Activated CD4-positive, alpha-beta memory T cell treated with anti-CD3 and anti-CD28 coated beads, Interleukin-2, amount 10 ng/mL, durations not matched to agents 7 days and 5 days (primary cell): ENCODE results near the gene STK16. TPM values are rescaled to one million over a fixed set of nuclear protein-coding genes. Genes with fewer than 3 reads are reported as not detected.

Experiments
- CTCF ChIA-PET: fragments of 350-600 bp; sonication (Branson Sonifier 250); formaldehyde crosslinking; loops from one replicate; lab custom pipeline; 2021; ENCODE audit warnings: antibody characterized with exemption, inconsistent platforms; lab: Charles Lee
- POLR2A ChIA-PET: fragments of 350-600 bp; sonication (Branson Sonifier 250); formaldehyde crosslinking; loops from one replicate; lab custom pipeline; 2021; ENCODE audit warnings: antibody characterized with exemption; lab: Charles Lee
- DNase-seq: peaks from one replicate; pipeline ENCODE4 v3.0.0-alpha.2; 2020
- H3K27ac Mint-ChIP-seq: one replicate; pipeline ENCODE4 v1.8.0; 2021; ENCODE audit warnings: mild to moderate bottlenecking, mixed read lengths
- H3K27me3 Mint-ChIP-seq: one replicate; pipeline ENCODE4 v1.8.0; 2021; ENCODE audit warnings: mixed read lengths
- H3K36me3 Mint-ChIP-seq: one replicate; pipeline ENCODE4 v1.8.0; 2021; ENCODE audit warnings: low read depth, mixed read lengths
- H3K4me1 Mint-ChIP-seq: one replicate; pipeline ENCODE4 v1.8.0; 2021; ENCODE audit warnings: mixed read lengths
- H3K4me3 Mint-ChIP-seq: one replicate; pipeline ENCODE4 v1.8.0; 2021; ENCODE audit warnings: mild to moderate bottlenecking, mixed read lengths
- H3K9me3 Mint-ChIP-seq: one replicate; pipeline ENCODE4 v1.8.0; 2021; ENCODE audit warnings: mixed read lengths
- total RNA-seq, 2 experiments: library from RNA; stranded (reverse); gene quantifications; one replicate each; pipeline ENCODE4 v1.2.3, GENCODE V29; 2021

Gene STK16
- total RNA-seq, 2 experiments from 2014 or later = 41.6 to 42.3 TPM

GRCh38 chr2:219215871-219216534 lies 29.3 kb upstream of the STK16 start:
- Mint-ChIP-seq H3K36me3 (peaks cover 57% of the 10 kb centered on the region), H3K4me3 (no peak overlapping the region), H3K4me1 (peaks cover 49% of the 10 kb centered on the region), H3K27me3 (no peaks in the 10 kb centered on the region), H3K9me3 (no peaks in the 10 kb centered on the region), H3K27ac (no peak overlapping the region)
- ChIA-PET POLR2A (interaction anchor here (1.0 to 7.4 kb wide), 9 partner anchors 8 to 79 kb away, joined by 3 to 85 read pairs (median 17); partner anchors contain the start of genes ANKZF1, ATG9A, CNPPD1 and GLB1L), CTCF (interaction anchor here (0.7 to 2.4 kb wide), 9 partner anchors 9 to 79 kb away, joined by 3 to 8 read pairs (median 3); partner anchors contain the start of gene ZFAND2B)
- DNase-seq = no peak

- H3K27me3 Mint-ChIP-seq = no peaks in the 10 kb centered on the region
- peak overlapping the region; percentile 32 for H3K4me3 Mint-ChIP-seq
- H3K27ac Mint-ChIP-seq = peak overlapping the region; percentile 26
- H3K36me3 Mint-ChIP-seq = peaks cover 56% of the 10 kb centered on the region
- ChIA-PET POLR2A (interaction anchor here (1.0 to 7.4 kb wide), 9 partner anchors 9 to 79 kb away, joined by 3 to 85 read pairs (median 17); partner anchors contain the start of genes ANKZF1, ATG9A, CNPPD1 and GLB1L), CTCF (interaction anchor here (0.7 to 2.4 kb wide), 9 partner anchors 10 to 79 kb away, joined by 3 to 8 read pairs (median 4); partner anchors contain the start of gene ZFAND2B)
- no peak for DNase-seq
- H3K4me1 Mint-ChIP-seq = peaks cover 44% of the 10 kb centered on the region
- H3K9me3 Mint-ChIP-seq = no peaks in the 10 kb centered on the region
These were observed 28.8 kb upstream of the STK16 start for GRCh38 chr2:219216535-219216915.

GRCh38 chr2:219218217-219218731 lies 27.0 kb upstream of the STK16 start:
- Mint-ChIP-seq H3K27ac (peak overlapping the region; percentile 82), H3K36me3 (peaks cover 64% of the 10 kb centered on the region), H3K4me1 (peaks cover 39% of the 10 kb centered on the region), H3K4me3 (peak overlapping the region; percentile 85), H3K27me3 (no peaks in the 10 kb centered on the region), H3K9me3 (no peaks in the 10 kb centered on the region)
- DNase-seq = no peak
- ChIA-PET CTCF (interaction anchor here (0.6 to 2.8 kb wide), 16 partner anchors 9 to 77 kb away, joined by 3 to 16 read pairs (median 4); partner anchors contain the start of genes ANKZF1, ATG9A, CNPPD1 and DNAJB2), POLR2A (interaction anchor here (0.9 to 7.4 kb wide), 10 partner anchors 10 to 77 kb away, joined by 3 to 85 read pairs (median 24); partner anchors contain the start of genes ANKZF1, ATG9A, CNPPD1 and DNAJB2)

DNA sequence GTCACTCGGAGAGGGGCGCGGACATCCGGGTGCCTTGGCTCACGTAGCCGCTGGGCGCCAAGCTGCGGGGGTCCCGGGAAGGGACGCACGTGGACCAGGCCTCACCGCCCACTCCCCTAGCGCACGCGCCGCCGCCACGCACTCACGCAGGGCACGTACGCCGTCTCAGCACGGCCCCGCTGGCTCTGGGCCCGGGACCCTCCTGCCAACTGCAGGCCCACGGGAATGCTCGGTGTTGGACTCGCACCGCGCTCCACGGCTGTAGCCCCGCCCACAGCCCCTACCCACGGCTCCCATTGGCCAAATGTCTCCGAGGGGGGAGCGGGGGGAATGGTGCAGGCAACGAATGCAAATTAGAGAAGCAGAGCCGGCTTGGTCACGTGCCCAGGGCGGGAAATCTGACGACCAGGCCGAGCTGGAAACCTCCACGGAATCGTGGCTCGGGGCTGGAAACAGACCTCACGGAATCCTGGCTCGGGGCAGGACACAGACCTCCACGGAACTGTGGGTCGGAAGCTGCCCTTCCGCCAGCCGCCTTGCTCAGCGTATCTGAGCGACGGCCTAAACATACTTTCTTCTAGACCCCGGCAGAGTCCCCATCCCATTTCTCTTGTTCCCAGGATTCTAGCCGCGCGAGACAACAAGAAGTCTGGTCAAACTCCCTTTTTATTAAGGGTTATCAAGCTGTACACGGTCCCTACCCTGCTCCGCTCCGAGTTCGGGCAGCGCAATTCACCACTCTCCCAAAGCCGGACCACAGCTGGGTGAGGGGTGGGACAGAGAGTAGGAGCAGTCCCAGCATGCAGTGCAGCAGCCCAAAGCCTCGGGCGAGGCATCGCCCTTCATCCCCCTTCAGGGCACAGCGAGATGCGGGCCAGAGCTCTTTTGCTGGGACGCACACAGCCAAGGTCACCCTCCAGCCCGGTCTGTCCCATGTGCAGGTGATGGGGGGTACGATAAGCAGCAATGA lies 26.3 kb upstream of the STK16 start, which contains the start of gene ABCB6:
TSS of gene ABCB6 (minus strand) at position 227 of the 970 bp plus-strand sequence. CDS start 285 bp downstream, outside the sequence.
- no peaks in the 10 kb centered on the region for H3K27me3 Mint-ChIP-seq
- peak; percentile 88 for DNase-seq
- CTCF ChIA-PET = interaction anchor here (1.3 to 2.8 kb wide), 8 partner anchors 10 to 76 kb away, joined by 3 to 16 read pairs (median 8); partner anchors contain the start of genes CNPPD1, DNAJB2, GLB1L and NHEJ1

DNA sequence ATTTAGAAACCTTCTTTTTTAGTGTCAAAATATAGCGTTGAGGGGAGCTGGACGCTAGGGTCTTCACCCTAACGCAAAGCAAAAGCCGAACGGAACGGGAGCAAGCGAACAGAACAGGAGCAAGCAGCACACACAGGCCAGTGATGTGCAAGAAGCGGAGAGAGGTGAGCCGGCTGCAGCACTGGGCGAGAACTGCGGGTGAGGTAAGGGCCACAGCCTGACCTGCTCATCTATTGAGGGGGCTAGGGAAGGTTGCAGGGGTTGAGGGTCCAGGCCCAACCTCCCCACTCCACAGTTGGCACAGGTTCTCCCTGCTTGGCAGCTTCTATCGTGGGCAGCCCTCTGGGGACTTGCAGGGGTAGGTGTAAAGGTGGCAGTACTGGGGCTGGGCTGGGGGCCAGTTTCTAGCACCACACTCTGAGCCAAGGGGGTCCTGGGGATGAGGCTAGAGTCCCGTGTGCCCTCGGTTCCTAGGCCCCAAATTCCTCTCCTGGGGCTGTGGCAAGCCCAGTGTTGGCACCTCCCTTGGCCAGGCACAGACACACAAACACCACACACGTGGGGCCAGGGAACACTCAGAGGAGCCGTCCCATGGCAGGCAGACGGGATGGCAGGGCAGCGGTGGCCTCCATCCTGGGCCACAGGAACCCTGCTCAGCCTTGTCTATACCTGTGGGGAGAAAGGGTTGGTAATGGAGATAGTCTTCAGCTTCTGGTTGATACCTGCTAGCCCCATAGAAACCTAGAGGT lies 25.3 kb upstream of the STK16 start:
- DNase-seq = no peak
- Mint-ChIP-seq H3K9me3 (no peaks in the 10 kb centered on the region), H3K27me3 (no peaks in the 10 kb centered on the region), H3K27ac (no peak overlapping the region), H3K4me1 (peaks cover 34% of the 10 kb centered on the region), H3K4me3 (no peak overlapping the region), H3K36me3 (peaks cover 64% of the 10 kb centered on the region)
- ChIA-PET POLR2A (interaction anchor here (0.9 to 7.4 kb wide), 8 partner anchors 9 to 61 kb away, joined by 3 to 85 read pairs (median 30); partner anchors contain the start of genes ANKZF1, ATG9A, CNPPD1 and DNAJB2), CTCF (interaction anchor here (1.3 to 2.8 kb wide), 2 partner anchors 59 to 75 kb away, joined by 3 to 16 read pairs; partner anchors contain the start of gene DNAJB2)

More for the DNA sequence above, 26.3 kb upstream of the STK16 start, which contains the start of gene ABCB6:
- Mint-ChIP-seq H3K27ac (peak within 1 kb of the TSS; percentile 82), H3K4me1 (peaks cover 38% of the 10 kb centered on the region), H3K9me3 (no peaks in the 10 kb centered on the region), H3K36me3 (peaks cover 64% of the 10 kb centered on the region), H3K4me3 (peak within 1 kb of the TSS; percentile 85)
- POLR2A ChIA-PET = interaction anchor here (0.9 to 7.4 kb wide), 11 partner anchors 10 to 76 kb away, joined by 3 to 85 read pairs (median 22); partner anchors contain the start of genes ANKZF1, ATG9A, CNPPD1 and DNAJB2

- no peaks in the 10 kb centered on the region for H3K9me3 Mint-ChIP-seq
- peaks cover 73% of the 10 kb centered on the region for H3K36me3 Mint-ChIP-seq
- POLR2A ChIA-PET = interaction anchor here (6.0 to 7.4 kb wide), 2 partner anchors 8 to 32 kb away, joined by 63 to 85 read pairs; partner anchors contain the start of genes ANKZF1, ATG9A, TUBA4A and TUBA4B
- no peak overlapping the region for H3K4me3 Mint-ChIP-seq
- no peak overlapping the region for H3K27ac Mint-ChIP-seq
- CTCF ChIA-PET = no interaction called here
- no peaks in the 10 kb centered on the region for H3K27me3 Mint-ChIP-seq
- DNase-seq = no peak
- H3K4me1 Mint-ChIP-seq = peaks cover 38% of the 10 kb centered on the region
These were observed 24.5 kb upstream of the STK16 start for GRCh38 chr2:219220652-219221402.

DNA sequence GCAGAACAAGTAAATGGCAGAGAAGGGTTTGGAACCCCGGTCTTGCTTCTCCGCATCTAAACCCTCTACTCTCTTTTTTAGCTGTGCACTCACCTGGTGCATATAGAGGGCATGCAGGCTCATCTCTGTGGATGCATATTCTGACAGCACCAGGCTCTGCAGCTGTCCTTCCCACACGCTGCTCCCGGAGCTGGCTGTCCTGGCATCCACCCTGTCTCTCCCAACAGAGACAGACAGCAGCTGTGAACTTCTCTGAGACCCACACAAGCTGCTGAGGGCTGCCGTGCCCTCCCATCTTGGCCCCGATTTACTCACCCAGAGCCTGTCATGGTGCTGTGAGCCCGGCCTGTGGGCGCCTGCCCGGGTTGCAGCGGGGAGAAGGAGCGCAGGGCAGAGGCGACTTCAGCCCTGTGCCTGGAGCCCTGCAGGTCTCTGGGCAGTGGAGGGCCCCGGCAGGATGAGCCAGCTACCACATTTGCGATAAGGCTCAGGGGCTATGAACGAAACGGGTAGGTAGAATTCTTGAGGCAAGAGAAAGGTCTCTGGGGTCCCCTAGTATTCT lies 23.2 kb upstream of the STK16 start:
- H3K27me3 Mint-ChIP-seq = no peaks in the 10 kb centered on the region
- no peak overlapping the region for H3K27ac Mint-ChIP-seq
- peaks cover 32% of the 10 kb centered on the region for H3K4me1 Mint-ChIP-seq
- ChIA-PET POLR2A (interaction anchor here (0.7 to 7.4 kb wide), 3 partner anchors 7 to 32 kb away, joined by 3 to 85 read pairs (median 6); partner anchors contain the start of genes ANKZF1, ATG9A, GLB1L and STK16), CTCF (interaction anchor here (1.4 kb wide), 1 partner anchor 73 kb away, joined by 3 read pairs; no protein-coding TSS in a partner anchor)
- DNase-seq = no peak
- H3K9me3 Mint-ChIP-seq = no peaks in the 10 kb centered on the region
- peaks cover 72% of the 10 kb centered on the region for H3K36me3 Mint-ChIP-seq
- no peak overlapping the region for H3K4me3 Mint-ChIP-seq

GRCh38 chr2:219223831-219224610 lies 21.3 kb upstream of the STK16 start:
- H3K4me1 Mint-ChIP-seq = peaks cover 35% of the 10 kb centered on the region
- no peaks in the 10 kb centered on the region for H3K9me3 Mint-ChIP-seq
- H3K4me3 Mint-ChIP-seq = no peak overlapping the region
- H3K36me3 Mint-ChIP-seq = peaks cover 79% of the 10 kb centered on the region
- CTCF ChIA-PET = interaction anchor here (1.0 to 1.3 kb wide), 2 partner anchors 12 to 71 kb away, joined by 4 to 6 read pairs; no protein-coding TSS in a partner anchor
- POLR2A ChIA-PET = interaction anchor here (0.6 to 2.1 kb wide), 2 partner anchors 15 to 47 kb away, joined by 3 to 8 read pairs; partner anchors contain the start of gene CNPPD1
- H3K27me3 Mint-ChIP-seq = no peaks in the 10 kb centered on the region
- H3K27ac Mint-ChIP-seq = no peak overlapping the region
- DNase-seq = no peak

- no peak overlapping the region for H3K27ac Mint-ChIP-seq
- no peak for DNase-seq
- H3K27me3 Mint-ChIP-seq = no peaks in the 10 kb centered on the region
- H3K9me3 Mint-ChIP-seq = no peaks in the 10 kb centered on the region
- no peak overlapping the region for H3K4me3 Mint-ChIP-seq
- peaks cover 32% of the 10 kb centered on the region for H3K4me1 Mint-ChIP-seq
- ChIA-PET POLR2A (interaction anchor here (2.1 to 15.5 kb wide), 2 partner anchors 23 to 48 kb away, joined by 8 to 425 read pairs; partner anchors contain the start of genes CNPPD1, GLB1L, STK16 and TUBA4A), CTCF (interaction anchor here (1.3 kb wide), 1 partner anchor 70 kb away, joined by 6 read pairs; no protein-coding TSS in a partner anchor)
- peaks cover 79% of the 10 kb centered on the region for H3K36me3 Mint-ChIP-seq
These were observed 19.9 kb upstream of the STK16 start for GRCh38 chr2:219225350-219225749.
